Loucy (cell line): ENCODE data around the gene SOCS7.

Source experiments
- CTCF ChIP-seq: fragments of 200-600 bp; sonication (generic); conservative IDR thresholded peaks from 2 replicates; pipeline ENCODE4 v1.5.1; 2014; ENCODE audit warnings: mild to moderate bottlenecking, antibody characterized with exemption, low read length
- EZH2phosphoT487 ChIP-seq: fragments of 200-600 bp; IDR thresholded peaks from 2 replicates; pipeline ENCODE4 v1.6.1; 2018; ENCODE audit warnings: antibody characterized with exemption, mild to moderate bottlenecking, moderate library complexity, borderline replicate concordance

GRCh38 chr17:38427160-38427949 is 75.7 kb downstream of the SOCS7 start:
- no peak for TF ChIP-seq CTCF
- TF ChIP-seq EZH2phosphoT487: no peak
